HG02973 (cell line): ENCODE results near the gene SEC23B.

Experiments
- ATAC-seq: cut with Tn5 transposase; IDR thresholded peaks from one replicate; pipeline ENCODE4 v1.9.1; 2021; ENCODE audit warnings: moderate library complexity; ENCODE audit not compliant: unreplicated experiment

SEC23B gene

GRCh38 chr20:18585134-18585533 is 77.4 kb downstream of the SEC23B start:
- no peak for ATAC-seq

- peak; percentile 80 for ATAC-seq
Observed at GRCh38 chr20:18587665-18588573, 80.2 kb downstream of the SEC23B start, which contains the start of gene DTD1. Gene DTD1 (plus strand): TSS chr20:18588054. CDS start chr20:18588073, 19 bp downstream.

GRCh38 chr20:18588574-18588933 is 80.8 kb downstream of the SEC23B start:
- ATAC-seq: peak; percentile 14

GRCh38 chr20:18589941-18590674 is 82.4 kb downstream of the SEC23B start:
- ATAC-seq: no peak

GRCh38 chr20:18596270-18596669 is 88.5 kb downstream of the SEC23B start:
- no peak for ATAC-seq

- ATAC-seq: no peak
Observed at GRCh38 chr20:18609741-18610140, 102.0 kb downstream of the SEC23B start.
